ENCODE measurements around the gene HSD17B14.
"Not testable (repeated sequence)": the region's sequence is repeated elsewhere in the genome, so short reads cannot be mapped to it uniquely, and the experiment has no call there.

The HSD17B14 gene

GRCh38 chr19:48836089-48837017, at the start of gene HSD17B14:
TSS of gene HSD17B14 (minus strand) at chr19:48836491. CDS start at chr19:48836411, 80 bp downstream.
- peak; percentile 35 for DNase-seq

GRCh38 chr19:48883726-48884125, 47.4 kb upstream of the HSD17B14 start:
- no peak for DNase-seq

GRCh38 chr19:48881741-48882657, 45.7 kb upstream of the HSD17B14 start:
- no peak for DNase-seq

- not testable (repeated sequence) for DNase-seq
Measured at GRCh38 chr19:48879696-48880095, 43.4 kb upstream of the HSD17B14 start.

- no peak for DNase-seq
Measured at GRCh38 chr19:48879025-48879637, 42.8 kb upstream of the HSD17B14 start.

GRCh38 chr19:48878196-48879024, 42.1 kb upstream of the HSD17B14 start:
- no peak for DNase-seq

GRCh38 chr19:48877855-48878195, 41.5 kb upstream of the HSD17B14 start:
- DNase-seq, result no peak

GRCh38 chr19:48876043-48876981, 40.0 kb upstream of the HSD17B14 start:
- DNase-seq, result not testable (repeated sequence)

DNA sequence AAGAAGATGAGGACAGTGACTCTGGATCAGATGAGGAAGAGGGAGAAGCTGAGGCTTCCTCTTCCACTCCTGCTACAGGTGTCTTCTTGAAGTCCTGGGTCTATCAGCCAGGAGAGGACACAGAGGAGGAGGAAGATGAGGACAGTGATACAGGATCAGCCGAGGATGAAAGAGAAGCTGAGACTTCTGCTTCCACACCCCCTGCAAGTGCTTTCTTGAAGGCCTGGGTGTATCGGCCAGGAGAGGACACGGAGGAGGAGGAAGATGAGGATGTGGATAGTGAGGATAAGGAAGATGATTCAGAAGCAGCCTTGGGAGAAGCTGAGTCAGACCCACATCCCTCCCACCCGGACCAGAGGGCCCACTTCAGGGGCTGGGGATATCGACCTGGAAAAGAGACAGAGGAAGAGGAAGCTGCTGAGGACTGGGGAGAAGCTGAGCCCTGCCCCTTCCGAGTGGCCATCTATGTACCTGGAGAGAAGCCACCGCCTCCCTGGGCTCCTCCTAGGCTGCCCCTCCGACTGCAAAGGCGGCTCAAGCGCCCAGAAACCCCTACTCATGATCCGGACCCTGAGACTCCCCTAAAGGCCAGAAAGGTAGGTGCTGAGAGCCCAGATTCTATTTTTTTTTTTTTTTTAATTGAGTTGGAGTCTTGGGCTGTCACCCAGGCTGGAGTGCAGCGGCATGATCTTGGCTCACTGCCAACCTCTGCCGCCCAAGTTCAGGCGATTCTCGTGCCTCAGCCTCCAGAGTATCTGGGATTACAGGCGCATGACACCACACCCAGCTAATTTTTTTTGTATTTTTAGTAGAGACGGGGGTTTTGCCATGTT, 38.2 kb upstream of the HSD17B14 start:
- no peak for DNase-seq

GRCh38 chr19:48873476-48874302, 37.4 kb upstream of the HSD17B14 start:
- DNase-seq, result no peak

GRCh38 chr19:48872884-48873475, 36.7 kb upstream of the HSD17B14 start:
- no peak for DNase-seq

- peak; percentile 98 for DNase-seq
Measured at GRCh38 chr19:48872182-48872883, 36.0 kb upstream of the HSD17B14 start, which contains the start of gene PPP1R15A. TSS of gene PPP1R15A (plus strand) at chr19:48872421. CDS start at chr19:48873234, 813 bp downstream.

DNA sequence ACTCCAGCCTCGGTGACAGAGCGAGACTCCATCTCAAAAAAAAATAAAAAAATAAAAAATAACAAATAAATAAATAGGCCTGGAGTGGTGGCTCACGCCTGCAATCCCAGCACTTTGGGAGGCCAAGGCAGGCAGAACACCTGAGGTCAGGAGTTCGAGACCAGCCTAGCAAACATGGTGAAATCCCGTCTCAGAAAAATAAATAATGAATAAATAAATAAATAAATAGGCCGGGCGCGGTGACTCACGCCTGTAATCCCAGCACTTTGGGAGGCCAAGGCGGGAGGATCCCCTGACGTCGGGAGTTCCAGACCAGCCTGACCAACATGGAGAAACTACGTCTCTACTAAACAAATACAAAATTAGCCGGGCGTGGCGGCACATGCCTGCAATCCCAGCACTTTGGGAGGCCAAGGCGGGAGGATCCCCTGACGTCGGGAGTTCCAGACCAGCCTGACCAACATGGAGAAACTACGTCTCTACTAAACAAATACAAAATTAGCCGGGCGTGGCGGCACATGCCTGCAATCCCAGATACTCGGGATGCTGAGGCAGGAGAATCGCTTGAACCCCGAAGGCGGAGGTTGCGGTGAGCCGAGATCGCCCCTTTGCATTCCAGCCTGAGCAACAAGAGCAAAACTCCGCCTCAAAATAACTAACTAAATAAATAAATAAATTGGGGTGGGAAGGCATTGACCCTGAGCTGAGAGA, 35.3 kb upstream of the HSD17B14 start:
- not testable (repeated sequence) for DNase-seq

DNA sequence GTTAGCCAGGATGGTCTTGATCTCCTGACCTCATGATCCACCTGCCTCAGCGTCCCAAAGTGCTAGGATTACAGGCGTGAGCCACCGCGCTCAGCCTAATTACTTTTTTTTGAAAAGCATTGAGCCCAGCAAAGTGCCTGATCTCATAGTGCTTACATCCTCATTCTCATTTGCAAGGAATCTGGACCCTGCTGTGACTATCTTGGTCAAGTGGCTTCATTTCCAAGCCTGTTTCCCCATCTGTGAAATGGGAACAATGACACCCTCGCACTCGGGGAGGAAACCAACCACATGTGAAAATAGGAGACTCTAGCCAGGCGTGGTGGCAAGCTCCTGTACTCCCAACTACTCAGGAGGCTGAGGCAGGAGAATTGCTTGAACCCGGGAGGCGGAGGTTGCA, 33.8 kb upstream of the HSD17B14 start:
- no peak for DNase-seq

DNA sequence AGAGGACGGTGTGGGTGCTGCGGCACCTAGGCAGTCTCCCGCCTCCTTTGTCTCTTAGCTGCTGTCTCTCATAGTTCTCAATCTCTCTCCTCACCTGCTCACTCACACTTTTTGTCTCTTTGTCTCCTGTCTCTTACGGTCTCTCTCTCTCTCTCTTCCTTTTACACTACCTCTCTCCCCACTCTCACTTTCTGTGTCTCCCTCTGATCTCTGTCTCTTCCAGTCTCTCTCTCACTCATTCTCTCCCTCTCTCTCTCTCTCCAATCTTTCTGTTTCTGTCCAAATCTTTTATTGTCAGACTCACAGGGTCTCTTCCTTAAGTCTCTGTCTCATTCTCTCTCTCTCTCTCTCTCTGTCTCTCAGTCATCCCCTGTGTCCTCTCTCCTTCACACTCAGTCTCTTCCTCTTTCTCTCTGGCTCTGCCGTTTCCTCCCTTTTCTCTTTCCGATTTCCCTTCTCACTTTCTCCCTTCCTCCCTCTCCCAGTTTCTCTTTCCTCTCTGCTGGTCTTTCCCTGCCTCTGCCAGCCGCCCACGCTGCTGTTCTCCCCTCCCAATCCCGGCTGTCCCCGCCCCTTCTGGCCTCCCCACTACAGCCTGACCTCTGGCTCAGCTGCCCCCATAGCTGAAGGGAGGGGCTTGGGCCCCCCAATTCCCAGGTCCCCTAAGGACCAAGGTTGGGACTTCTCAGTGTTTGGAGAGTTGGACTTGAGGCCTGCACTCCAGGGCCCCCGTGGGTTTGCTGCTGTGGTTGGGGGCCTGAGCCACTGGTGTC, 32.0 kb upstream of the HSD17B14 start, which contains the start of gene PLEKHA4:
Gene PLEKHA4, minus strand, starts transcription at position 504 of the 773 bp plus-strand sequence. CDS start 997 bp downstream, outside the sequence.
- DNase-seq, result no peak

DNA sequence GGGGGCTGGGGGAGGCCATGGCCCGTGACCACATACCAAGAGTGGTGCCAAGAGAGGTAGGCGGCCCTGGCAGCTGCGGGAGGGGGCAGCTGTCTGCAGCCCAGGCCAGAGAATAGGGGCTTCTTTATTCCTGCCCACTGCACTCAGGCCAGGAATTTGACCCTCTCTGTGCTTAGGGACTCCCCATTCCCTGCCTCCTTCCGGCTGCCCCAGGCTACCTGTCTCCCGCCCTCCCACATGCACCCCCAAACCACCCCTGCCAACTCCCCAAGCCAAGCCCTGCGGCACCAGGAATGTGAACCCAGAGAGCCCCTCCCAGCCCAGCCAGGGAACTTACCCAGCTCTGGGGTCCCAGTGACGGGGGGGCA, 31.4 kb upstream of the HSD17B14 start:
- no peak for DNase-seq
